ENCODE results near the gene PRR5.
A peak's percentile ranks its signal among the peaks of the same experiment; 100 is the strongest.

The PRR5 gene

DNA sequence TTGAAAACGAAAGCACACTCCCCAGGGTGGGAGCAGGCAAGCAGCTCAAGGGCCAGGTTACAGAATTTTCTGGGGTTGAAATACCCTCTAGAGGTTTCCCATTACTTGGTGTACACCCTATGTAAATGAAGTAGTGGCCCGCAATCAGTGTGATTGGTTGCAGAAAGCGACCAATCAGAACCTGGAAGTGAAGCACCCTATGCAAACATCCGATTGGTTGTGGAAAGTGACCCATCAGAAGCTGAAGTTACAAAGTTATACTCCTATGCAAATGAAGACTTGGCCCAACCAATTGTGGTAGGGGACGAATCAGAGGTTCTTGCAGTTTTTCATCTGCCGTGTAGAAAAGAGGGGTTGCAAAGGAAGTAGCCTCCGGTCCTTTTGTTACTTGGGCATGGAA is 19.2 kb downstream of the PRR5 start:
- no peak for DNase-seq

DNA sequence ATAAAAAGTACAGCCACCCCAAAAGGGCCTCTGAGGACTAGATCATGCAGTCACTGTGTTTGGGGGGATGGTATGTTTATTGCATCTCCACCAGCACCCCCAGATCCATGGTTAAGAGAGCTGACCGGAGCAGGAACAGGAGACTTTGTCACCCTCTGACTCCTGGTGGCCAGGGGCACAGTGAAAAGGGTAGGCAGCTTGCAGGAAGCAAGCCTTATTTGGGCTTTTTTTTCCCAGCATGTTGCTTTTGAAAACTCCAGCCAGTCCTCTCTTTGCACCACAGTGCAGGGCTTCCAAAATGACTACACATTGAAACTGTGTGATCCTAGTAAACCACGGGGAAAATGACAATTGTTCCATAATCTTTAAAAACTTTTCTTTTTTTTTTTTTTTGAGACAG is 20.6 kb downstream of the PRR5 start:
- no peak for DNase-seq

DNA sequence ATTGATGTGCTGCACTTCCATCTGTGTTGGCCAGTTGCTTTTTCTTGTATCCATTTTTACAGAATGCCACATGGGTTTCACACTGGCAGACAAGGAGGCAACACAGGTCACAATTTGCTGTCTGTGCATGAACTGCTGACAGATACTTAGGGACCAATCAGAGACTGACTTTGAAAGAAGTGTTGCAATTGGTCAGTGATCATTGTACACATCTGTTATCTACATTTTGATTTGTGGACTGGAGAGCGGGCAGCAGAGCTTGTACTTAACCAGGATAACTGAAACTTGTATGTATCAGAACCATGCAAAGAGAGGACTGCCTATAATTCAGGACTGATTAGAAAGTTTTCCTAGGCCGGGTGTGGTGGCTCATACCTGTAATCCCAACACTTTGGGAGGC is 21.8 kb downstream of the PRR5 start:
- no peak for DNase-seq

DNA sequence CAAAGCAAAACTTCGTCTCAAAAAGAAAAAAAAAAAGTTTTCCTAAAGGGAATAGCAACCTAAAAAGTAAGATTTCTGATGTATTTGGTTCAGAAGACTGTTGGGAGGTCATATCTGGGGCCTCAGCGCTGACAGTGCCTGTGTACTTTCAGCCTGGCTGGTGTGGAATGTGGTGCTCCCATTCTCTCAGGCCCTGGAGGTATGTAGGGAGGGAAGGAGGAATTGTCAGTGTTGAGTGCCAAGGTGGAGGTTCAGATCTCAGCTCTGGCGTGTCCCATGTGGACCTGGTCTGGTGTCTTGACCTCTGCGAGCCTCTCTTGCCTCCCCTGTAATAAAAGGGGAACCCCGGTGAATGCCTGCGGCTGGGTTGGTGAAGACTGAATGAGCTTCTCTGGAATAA is 22.4 kb downstream of the PRR5 start:
- no peak for DNase-seq

DNA sequence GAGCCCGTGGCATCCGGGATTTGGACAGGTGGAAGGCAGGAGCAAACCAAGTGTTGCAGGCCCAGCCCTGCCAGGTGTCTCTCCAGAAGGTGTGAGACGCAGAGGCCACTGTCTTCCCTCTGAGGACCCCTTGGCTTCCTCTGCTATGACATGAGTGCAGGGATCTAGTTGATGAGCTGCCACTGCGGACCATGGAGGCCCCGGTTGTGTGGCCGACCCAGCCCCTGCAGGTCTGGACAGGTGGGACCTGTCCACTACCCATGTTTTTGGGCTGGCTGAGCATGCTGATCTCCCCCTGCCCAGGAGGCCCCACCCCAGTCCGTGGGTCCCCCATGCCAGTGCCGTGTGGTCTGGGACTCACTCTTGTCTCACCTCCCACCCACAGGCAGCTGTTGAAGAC is 22.9 kb downstream of the PRR5 start:
- DNase-seq = no peak

DNA sequence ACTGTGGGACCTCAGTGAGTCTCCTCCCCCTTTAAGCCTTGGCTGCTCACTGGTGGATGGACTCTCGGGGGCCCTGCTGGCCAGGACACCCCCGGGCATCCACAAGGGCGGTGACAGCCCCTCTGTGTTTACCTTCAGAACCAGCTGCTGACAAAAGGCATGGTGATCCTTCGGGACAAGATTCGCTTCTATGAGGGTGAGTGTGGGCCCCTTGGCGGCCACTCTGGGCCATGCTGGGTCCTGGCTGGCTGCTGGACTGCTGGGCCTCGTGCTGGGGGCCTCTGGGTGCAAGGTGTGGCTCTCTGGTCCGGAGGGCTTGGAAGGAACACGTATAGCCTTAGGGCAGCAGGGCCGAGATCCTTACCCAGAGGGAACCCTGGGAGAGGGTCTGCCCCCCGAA is 24.4 kb downstream of the PRR5 start:
- no peak for DNase-seq

DNA sequence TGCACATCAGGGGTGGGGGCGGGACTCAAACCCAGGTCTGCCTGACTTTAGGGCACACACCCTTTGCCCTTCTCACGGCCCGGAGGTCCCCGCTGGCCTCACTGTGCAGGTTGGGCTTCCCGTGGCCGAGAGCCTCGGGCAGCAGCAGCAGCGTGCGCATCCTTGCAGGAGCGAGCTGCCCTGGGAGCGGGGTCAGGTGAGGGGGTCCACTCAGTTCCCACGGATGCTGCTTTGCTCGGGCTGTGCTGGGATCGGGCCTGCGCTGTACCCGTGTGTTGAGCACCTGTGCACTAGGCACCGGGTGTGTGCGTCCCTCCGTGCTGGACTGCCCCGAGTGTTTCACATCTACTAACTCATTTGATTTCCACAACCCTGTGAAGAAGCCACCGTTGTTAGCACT is 25.1 kb downstream of the PRR5 start:
- DNase-seq = no peak

DNA sequence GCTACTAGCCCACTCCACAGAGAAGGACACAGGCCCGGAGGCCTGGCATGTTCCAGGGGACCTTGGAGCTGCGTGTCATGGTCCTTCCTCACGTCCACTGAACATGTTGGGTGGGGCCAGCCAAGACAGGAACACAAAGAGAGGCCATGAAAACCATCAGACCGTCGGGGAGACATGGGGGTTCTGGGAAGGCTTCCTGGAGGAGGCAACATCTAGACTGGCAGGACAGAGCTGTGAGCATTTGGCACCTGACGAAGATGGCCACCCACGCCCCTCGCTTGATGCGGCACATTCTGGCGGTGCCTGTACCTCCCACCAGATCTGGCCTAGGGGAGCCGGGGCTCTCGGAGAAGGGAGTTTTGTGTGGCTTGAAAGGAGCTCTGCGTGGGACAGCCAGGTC is 25.7 kb downstream of the PRR5 start:
- DNase-seq = no peak

DNA sequence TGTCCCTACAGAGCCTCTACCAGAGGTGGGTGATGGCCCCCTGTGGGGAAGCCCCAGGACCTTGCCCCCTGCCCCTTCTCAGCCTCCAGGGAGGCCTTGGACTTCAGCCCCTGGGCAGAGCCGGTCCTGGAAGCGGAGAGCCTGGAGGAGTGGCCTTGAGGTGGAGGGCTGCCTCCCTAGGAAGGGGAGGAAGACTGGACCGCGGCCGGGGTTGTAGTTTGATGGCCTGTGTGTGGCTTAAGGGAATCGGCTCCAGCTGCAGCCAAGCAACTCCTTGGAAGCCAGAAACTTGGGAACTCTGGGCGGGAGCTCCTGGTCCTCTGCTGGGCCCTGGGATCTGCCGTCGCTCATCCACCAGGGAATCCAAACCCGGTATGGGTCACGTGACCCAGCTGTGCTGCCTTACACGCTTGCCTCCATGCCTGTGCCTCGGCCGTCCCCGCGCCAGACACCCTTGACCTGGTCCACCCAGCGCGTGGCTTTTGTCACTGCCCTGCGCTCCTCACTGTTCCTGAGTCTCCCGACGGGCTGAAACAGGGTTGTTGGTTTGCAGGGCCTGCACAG is 26.8 kb downstream of the PRR5 start:
- DNase-seq = no peak

DNA sequence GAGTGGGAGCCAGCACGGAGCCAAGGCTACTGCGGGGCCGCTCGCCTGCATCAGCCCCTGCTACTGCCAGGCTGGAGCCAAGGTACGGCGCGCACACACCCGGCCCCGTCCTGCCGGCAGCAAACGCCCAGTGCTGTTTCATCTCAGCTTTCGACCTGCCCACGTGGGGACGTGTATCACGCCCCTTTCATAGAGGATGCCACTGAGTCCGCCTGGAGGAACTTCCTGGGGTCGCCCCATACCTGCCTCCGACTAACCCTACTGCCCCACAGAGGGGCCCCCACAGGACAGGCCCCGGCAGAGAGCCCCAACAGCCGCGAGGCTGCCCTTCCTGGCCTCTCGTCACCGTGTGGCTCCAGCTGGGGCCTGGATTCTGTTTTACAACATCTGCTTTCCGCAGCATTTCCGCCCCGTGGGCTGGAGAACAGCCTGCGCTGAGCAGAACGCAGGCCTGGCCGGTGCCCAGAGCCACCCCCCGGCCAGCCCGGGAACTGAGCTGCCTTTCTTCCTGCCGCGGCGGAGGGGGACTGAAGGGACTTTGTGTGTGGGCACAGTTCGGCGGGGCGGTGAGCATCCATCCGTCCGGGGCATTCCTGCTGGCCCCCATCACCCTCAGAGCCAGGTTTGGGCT is 27.5 kb downstream of the PRR5 start:
- DNase-seq = no peak

DNA sequence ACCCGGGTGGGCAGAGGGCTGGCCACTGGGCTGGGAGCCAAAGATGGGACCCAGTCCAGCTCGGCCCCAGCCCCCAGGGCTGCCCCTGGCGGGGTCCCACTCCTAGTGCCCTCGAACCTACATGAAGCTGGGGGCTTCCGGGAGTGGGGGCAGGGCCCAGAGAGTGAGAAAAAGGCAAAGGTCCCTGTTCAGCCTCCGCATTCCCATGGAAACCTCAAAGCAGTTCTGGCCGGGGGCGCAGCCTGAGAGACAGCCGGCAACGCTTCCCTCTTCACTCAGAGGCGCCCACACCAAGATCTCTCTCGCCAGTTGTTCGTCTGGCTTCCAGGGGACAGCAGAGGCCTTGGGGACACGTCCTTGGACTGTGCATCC is 28.0 kb downstream of the PRR5 start:
- no peak for DNase-seq

DNA sequence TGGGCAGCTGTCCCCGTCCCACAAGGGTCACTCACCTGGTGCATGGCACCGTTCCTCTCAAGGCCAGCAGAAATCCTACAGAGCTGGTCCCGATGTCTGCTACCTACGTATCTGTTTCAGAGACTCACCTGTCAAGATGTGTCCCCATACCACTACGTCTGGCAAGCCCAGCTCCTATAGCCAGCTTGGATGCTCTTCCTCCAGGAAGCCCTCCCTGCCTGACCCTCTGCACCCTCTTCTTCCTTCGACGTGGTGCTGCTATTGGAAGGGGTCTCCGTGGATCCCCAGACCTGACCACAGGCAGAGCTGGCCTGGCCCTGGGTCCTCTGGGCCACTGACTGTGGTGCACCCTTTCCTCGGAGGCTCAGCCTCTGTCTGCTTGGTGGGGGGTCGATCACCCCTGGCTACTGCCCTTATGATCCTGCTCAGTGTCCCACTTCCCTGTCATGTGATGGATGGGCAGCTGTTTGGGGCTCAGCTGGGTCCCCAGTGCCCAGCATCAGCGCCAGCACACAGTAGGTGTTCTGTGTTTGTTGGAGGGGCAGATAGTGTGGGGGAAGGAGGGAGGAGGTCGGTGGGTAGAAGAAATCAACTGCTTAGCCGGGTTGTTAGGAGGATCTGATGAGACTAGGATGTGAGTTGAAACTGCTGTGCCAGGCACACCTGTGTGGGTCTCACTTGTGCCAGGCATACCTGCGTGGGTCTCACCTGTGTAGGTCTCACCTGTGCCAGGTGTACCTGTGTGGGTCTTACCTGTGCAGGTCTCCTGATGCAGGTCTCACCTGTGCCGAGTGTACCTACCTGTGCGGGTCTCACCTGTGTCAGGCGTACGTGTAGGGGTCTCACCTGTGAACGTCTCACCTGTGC is 28.7 kb downstream of the PRR5 start:
- no peak for DNase-seq

DNA sequence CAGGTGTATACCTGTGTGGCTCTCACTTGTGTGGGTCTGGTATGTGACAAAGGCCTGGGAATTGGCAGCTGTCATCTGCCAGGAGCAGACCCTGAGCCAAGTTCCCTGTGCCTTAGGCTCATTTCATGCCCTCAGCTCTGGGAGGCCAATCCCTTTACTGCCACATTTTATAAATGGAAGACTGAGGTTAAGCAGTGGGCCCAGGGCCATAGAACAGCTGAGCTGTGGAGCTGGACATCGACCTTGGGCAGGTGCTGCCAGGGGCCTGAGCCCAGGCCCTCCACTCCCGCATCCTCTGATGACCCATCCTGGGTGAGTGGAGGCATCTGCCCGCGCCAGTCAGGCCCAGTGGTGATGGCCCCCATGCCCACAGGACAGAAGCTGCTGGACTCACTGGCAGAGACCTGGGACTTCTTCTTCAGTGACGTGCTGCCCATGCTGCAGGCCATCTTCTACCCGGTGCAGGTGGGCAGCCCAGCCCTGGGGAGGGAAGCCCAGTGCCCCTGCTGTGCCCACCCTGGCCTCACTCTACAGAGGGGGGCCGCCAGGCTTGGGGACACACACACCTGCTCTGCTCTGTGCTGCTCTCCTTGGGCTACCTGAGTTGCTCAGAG is 29.5 kb downstream of the PRR5 start:
- no peak for DNase-seq

DNA sequence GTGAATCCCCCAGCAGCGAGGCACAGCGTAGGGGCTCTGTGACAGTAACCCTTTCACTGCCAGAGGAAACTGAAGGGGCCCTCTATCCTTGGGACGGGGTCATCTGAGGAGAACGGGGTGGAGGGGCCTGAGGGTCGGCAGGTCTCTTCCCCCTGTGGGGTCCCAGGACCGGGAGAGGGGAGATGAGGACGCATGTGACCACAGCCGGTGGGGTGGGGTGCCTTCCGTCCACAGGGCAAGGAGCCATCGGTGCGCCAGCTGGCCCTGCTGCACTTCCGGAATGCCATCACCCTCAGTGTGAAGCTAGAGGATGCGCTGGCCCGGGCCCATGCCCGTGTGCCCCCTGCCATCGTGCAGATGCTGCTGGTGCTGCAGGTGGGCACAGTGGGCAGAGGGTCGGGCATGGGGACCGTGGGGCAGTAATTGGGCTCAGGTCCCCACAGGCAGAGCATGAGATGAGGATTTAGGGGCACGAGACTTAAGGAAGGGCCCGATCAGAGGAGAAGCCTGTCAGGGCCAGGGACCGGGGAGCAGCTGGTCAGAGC is 30.1 kb downstream of the PRR5 start:
- DNase-seq = no peak

DNA sequence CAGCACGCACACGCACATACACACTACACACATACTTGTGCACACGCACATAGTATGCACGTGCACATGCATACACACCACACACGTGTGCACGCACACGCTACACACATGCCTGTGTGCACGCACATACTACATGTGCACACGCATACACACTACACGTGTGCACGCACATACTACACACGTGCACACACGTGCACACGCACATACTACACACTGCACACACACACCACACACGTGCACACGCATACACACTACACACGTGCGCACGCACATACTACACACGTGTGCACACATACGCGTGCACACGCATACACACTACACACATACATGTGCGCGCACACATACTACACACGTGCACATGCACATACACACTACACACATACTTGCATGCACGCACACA is 30.7 kb downstream of the PRR5 start:
- DNase-seq = no peak

DNA sequence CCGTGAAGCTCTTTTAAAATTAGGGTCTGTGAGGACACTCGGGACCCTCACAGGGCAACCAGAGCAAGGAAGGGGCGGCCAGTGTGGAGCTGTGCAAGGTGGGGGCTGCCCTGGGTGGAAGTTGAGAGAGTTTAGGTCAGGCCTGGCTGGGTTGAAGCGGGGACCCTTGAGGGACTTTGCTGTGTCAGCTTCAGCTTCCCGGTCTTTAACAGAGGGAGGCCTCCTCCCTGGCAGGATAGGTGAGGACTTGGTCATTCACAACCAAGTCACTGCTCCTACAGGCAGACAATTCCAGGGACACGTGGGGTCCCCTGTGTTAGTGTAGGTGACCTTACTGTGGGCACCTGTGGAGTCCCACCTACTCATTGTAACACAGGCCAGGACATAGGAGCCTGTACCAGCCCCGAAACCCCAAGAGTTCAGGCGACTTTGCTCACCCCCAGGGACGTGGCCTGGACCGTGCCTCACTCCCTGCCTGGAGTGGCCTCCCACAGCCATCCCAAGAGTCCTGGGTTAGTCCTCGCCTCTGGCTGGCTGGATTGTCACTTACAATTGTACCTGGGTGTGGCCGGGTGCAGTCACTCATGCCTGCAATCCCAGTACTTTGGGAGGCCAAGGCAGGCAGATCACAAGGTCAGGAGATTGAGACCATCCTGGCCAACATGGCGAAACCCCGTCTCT is 31.6 kb downstream of the PRR5 start:
- DNase-seq = no peak

DNA sequence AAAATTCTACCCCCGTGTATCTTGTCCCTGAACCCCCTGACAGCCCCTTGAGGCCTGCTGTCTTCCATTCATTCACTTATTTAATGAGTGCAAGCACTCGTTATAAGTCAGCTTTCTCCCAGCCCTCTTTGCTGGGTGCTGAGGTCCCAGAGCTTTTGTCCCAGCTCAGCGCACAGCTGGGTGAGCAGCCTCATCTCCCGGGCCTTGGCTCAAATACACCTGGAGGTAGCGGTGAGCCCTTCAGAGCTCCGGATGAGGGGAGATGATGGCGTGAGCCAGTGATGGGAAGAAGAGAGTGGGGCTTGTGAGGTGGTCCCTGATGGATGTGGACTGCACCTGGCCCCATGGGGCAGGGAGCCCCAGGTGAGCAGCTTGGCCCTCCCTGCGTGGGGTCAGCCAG is 32.3 kb downstream of the PRR5 start:
- DNase-seq = no peak

DNA sequence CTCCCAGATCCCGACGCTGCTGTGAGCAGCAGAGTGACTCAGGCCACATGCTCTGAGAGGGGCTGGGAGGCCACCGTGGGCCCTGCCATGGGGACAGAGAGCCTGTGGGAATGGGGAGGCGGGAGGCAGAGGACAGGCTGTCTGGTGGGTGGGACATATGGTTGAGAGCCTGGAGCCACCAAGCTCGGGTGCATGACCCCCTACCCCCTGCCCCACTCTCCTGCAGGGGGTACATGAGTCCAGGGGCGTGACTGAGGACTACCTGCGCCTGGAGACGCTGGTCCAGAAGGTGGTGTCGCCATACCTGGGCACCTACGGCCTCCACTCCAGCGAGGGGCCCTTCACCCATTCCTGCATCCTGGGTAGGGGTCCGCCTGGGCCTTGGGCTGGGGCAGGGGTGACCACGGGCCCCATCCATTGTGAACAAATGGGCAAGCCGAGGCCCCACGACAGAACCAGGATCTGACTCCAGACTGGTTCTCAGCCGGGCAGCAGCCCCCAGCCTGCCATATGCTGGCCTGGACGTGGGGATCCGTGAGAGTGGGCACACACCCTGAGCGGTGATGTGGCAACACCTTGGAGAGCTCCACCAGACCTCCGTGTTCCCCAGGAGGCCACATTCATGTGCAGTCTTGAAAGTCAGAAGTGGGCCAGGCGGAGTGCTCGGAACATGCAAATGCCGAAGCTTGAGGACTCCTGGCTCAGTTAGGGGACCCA is 33.0 kb downstream of the PRR5 start:
- DNase-seq = no peak

DNA sequence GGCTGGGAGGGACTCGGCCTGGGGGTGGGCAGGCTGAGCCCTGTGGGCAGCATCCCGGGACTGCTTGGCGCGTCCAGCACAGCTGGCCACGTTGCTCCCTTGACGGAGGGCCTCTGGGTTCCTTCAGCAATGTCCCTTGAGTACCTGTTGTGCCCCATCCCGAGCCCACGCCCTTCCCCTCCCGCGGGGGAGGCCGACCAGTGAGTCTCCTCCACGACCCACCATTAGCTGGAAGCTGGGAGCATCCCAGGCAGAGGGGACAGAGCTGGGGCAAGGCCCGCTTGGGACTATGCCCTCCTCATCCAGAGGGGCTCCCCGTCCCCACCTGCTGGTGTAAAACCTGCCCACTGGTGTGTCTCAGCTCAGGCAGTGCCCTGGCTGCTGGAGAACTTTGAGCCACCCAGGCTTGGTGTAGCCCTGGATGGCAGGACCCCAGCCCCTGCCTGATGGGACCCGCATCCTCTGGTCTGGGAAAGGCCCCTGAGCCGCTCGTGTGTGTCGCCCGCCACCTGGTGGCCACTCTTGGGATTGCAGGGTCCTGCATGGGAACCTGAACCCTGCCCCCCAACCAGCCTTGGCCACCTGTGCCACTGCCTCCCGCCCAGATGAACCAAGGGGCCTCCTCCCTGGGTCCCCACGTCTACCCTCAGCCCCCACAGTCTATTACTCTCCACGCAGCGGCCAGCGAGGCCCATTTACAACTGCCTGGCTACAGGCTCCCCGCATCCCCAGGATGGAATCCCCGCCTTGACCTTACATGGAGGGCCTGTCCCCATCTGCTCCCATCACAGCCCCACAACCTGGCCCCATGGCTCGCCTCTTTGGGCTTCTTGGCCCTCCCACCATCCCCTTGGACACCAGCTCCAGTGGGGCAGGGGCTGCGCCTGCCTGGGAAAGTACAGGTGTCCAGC is 33.8 kb downstream of the PRR5 start:
- peak; percentile 80 for DNase-seq

DNA sequence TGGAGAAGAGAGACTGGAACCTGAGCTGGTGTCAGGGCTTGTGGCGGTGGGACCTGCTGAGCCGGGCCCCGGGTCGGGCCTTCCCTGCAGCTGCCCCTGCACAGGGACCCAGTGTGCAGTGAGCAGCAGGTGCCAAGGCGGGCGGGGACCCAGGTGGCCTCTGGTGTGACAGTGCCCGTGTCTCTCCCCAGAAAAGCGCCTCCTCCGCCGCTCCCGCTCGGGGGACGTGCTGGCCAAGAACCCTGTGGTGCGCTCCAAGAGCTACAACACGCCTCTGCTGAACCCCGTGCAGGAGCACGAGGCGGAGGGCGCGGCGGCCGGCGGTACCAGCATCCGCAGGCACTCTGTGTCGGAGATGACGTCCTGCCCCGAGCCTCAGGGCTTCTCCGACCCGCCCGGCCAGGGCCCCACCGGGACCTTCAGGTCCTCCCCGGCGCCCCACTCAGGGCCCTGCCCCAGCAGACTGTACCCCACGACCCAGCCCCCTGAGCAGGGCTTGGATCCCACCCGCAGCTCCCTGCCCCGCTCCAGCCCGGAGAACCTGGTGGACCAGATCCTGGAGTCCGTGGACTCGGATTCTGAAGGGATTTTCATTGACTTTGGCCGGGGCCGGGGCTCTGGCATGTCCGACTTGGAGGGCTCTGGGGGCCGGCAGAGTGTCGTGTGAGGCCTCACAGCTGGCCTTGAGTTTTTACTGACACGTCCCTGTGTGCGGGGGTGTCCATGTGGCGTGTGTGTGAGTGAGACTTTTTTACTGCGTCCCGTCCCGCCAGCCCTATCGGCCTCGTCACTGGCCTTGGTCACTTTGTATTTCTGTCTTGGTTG is 34.8 kb downstream of the PRR5 start:
- no peak for DNase-seq

All from CD4-positive, alpha-beta T cell treated with Interleukin-12 subunit alpha and Interleukin-12 subunit beta, for 1 hour (primary cell).